ENCODE measurements around the gene TEKT5. TPM values are rescaled to one million over a fixed set of nuclear protein-coding genes. Genes with fewer than 3 reads are reported as not detected.
"Not testable (repeated sequence)": the region's sequence is repeated elsewhere in the genome, so short reads cannot be mapped to it uniquely, and the experiment has no call there.

Gene TEKT5
- 0.12 TPM in 1 of 2 replicates, not detected in the other for total RNA-seq (2014; rRNA removed; shearing (Covaris generic))

DNA sequence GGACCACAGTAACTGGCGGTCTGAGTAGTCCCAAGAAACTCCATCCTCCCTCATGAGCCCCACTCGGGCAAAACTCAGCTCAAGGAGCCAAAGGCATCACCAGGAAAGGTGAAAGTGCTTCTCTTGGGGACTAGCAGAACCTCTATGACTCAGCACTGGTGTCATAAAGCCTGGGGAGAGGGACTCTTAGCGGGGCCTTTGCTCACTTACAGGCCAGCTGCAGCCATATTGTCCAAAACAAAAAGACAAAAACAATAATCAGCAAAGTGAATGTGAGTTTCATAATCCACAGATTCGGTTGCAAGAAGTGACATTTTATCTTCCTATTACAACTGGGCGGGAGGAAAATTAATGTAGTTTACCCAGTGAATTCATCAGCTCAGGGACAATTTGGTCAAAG lies at the start of gene TEKT5:
TEKT5 (minus strand) TSS at position 101 of the 400 bp plus-strand sequence; CDS start at position 44, 57 bp downstream.
- no peak for DNase-seq
- H3K27ac ChIP-seq: no peak within 1 kb of the TSS
- no peaks in the 10 kb centered on the region for H3K27me3 ChIP-seq
- H3K9me3 ChIP-seq (replicated peaks): no peaks in the 10 kb centered on the region
- no peaks in the 10 kb centered on the region for H3K36me3 ChIP-seq
- H3K4me3 ChIP-seq: no peak within 1 kb of the TSS
- H3K4me1 ChIP-seq: no peaks in the 10 kb centered on the region

GRCh38 chr16:10743610-10744369 lies 49.1 kb upstream of the TEKT5 start, which contains the start of gene NUBP1:
Gene NUBP1 (plus strand): TSS chr16:10743842. CDS start chr16:10743864, 22 bp downstream.
- H3K9me3 ChIP-seq (replicated peaks): no peaks in the 10 kb centered on the region
- H3K4me3 ChIP-seq: peak within 1 kb of the TSS; percentile 76
- peaks cover 19% of the 10 kb centered on the region for H3K4me1 ChIP-seq
- H3K27me3 ChIP-seq: no peaks in the 10 kb centered on the region
- DNase-seq: peak; percentile 97 to 98
- H3K36me3 ChIP-seq: no peaks in the 10 kb centered on the region
- H3K27ac ChIP-seq: peak within 1 kb of the TSS; percentile 97

GRCh38 chr16:10743227-10743609 lies 48.5 kb upstream of the TEKT5 start:
- Histone ChIP-seq H3K36me3 (no peaks in the 10 kb centered on the region), H3K27ac (peak overlapping the region; percentile 97), H3K4me3 (peak overlapping the region; percentile 76), H3K4me1 (peaks cover 25% of the 10 kb centered on the region), H3K27me3 (no peaks in the 10 kb centered on the region), H3K9me3 (replicated peaks) (no peaks in the 10 kb centered on the region)
- DNase-seq: no peak

GRCh38 chr16:10741844-10742243 lies 47.1 kb upstream of the TEKT5 start:
- H3K27me3 ChIP-seq: no peaks in the 10 kb centered on the region
- H3K27ac ChIP-seq: no peak overlapping the region; the same call in 1 of the 2 replicates
- DNase-seq: peak; percentile 33 to 58
- peaks cover 28% of the 10 kb centered on the region for H3K4me1 ChIP-seq
- no peaks in the 10 kb centered on the region for H3K36me3 ChIP-seq
- peak overlapping the region; percentile 35 for H3K4me3 ChIP-seq
- no peaks in the 10 kb centered on the region for H3K9me3 ChIP-seq (replicated peaks)

- H3K36me3 ChIP-seq; H3K27ac ChIP-seq; H3K9me3 ChIP-seq (replicated peaks); H3K4me3 ChIP-seq; H3K27me3 ChIP-seq; DNase-seq: not testable (repeated sequence)
- H3K4me1 ChIP-seq: peaks cover 28% of the 10 kb centered on the region
Observed at GRCh38 chr16:10741249-10741648, 46.5 kb upstream of the TEKT5 start.

DNA sequence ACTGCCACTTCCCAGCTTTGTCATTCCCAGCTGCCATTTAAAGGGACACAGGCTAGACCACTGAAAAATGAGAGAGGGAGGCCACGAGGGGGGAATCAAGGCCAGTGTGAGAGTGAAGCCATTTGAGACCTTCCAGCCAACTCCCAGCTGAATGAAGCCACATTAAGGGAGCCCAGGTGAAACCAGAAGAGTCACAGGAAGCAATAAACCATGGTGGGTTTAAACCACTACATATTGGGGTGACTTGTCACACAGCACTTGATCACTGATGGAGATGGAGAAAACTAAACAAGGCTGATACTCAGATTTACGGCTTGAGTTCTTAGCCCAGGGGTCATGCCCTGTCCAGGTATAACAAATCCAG lies 46.1 kb upstream of the TEKT5 start:
- Histone ChIP-seq H3K4me3 (no peak overlapping the region), H3K36me3 (no peaks in the 10 kb centered on the region), H3K27ac (no peak overlapping the region), H3K27me3 (no peaks in the 10 kb centered on the region), H3K9me3 (replicated peaks) (no peaks in the 10 kb centered on the region), H3K4me1 (peaks cover 28% of the 10 kb centered on the region)
- no peak for DNase-seq

GRCh38 chr16:10740000-10740844 lies 45.5 kb upstream of the TEKT5 start:
- Histone ChIP-seq H3K9me3 (replicated peaks) (no peaks in the 10 kb centered on the region), H3K27ac (no peak overlapping the region), H3K27me3 (no peaks in the 10 kb centered on the region), H3K4me1 (peaks cover 22% of the 10 kb centered on the region), H3K36me3 (no peaks in the 10 kb centered on the region), H3K4me3 (no peak overlapping the region)
- no peak for DNase-seq

DNA sequence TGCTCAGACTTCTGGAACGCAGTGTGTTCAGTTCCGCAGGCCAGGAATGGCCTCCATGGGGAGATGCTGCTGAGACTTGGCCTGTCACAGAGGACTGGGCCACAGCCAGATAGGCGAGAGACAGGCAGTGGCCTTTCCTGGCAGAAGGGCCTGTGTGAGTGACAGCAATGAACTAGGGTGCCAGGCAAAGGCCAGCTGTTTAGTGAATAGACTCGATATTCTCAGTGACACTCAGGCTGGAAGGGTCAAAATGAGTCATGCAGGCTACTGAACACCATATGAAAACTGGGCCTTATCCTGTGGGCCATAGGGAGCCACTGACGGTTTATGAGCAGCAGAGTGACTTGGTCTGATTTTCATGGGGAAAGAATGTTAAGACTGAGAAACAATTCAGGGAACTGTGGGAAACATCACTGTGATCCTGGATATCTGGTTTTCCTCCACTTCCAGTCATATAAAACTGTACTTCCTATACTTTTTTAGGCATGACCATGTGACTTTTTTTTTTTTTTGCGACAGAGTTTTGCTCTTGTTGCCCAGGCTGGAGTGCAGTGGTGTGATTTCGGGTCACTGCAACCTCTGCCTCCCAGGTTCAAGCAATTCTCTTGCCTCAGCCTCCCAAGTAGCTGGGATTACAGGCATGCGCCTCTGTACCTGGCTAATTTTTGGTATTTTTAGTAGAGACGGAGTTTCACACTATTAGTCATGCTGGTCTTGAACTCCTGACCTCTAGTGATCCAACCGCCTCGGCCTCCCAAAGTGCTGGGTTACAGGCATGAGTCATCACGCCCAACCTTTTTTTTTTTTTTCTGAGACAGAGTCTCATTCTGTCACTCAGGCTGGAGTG lies 43.7 kb upstream of the TEKT5 start:
- Histone ChIP-seq H3K9me3 (replicated peaks) (no peaks in the 10 kb centered on the region), H3K27ac (peak overlapping the region; percentile 73), H3K4me1 (peaks cover 21% of the 10 kb centered on the region), H3K36me3 (no peaks in the 10 kb centered on the region), H3K4me3 (no peak overlapping the region), H3K27me3 (no peaks in the 10 kb centered on the region)
- peak; percentile 62 to 68 for DNase-seq

- Histone ChIP-seq H3K27me3 (no peaks in the 10 kb centered on the region), H3K4me3 (no peak overlapping the region), H3K36me3 (no peaks in the 10 kb centered on the region), H3K4me1 (peaks cover 16% of the 10 kb centered on the region), H3K9me3 (replicated peaks) (no peaks in the 10 kb centered on the region), H3K27ac (no peak overlapping the region)
- peak; percentile 32 to 81 for DNase-seq
Observed at GRCh38 chr16:10737068-10737625, 42.4 kb upstream of the TEKT5 start.

DNA sequence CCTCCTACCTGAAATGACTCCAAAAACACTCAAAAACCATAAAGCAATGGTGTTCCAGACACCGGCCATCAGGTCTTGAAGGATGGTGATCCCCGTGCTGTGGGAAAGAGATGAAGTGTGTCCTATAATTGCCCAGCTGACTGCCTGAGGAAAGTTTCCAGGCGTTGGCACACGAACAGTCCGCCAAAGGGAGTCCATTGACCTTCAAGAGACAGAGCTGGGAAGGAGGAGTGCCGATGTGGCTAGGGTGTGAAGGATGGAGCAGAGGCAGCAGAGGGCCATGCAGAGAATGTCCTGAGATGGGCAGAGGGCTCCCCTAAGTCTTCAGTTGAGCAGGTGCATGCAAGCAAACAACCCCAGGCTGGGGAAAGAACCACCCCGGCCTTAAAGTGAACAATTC lies 37.1 kb upstream of the TEKT5 start:
- no peaks in the 10 kb centered on the region for H3K36me3 ChIP-seq
- no peak overlapping the region for H3K27ac ChIP-seq
- H3K9me3 ChIP-seq (replicated peaks): no peaks in the 10 kb centered on the region
- no peaks in the 10 kb centered on the region for H3K27me3 ChIP-seq
- H3K4me1 ChIP-seq: peaks cover 9% of the 10 kb centered on the region
- no peak for DNase-seq
- H3K4me3 ChIP-seq: no peak overlapping the region

DNA sequence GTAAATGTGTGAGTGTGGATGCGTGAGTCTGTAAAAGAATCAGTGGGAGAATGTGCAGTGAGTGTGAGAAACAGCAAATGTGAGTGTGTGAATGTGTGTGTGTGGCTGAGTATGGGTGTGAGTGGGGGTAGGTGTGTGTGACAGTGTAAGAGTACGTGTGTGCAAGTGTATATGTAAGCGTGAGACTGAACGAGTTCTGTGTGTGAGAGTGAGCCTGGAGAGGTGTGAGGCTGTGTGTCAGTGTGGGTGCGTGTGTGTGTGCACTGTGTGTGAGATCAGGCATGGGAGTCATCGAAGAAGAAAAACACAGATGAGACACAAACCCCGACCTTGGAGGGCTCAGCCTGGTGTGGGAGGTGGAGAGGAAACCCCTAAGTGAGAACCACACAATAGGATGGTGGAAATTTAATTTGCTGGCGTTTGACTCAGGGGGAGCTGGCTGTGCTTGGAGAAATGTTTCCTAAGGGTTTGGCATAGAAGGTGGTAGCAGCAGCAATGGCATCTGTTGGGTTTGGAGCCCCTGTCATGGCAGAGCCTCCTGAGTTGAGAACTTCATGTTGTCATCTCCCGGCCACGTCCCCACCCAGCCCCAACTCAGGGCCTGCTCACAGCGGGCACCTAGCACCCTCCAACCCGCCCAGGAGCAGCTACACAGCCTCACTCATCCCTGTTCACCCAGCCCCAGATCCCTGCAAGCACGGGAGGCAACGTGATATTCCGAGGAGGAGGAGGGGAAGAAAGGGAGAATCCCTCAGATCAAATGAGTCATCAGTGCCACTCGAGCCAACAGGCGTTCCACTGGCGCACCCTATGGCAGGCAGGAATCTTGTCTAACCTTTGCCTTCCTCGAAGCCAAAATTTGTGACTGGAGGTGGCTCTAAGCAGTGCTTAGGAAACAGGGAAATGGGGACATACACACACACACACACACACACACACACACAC lies 34.6 kb upstream of the TEKT5 start:
- Histone ChIP-seq H3K4me3 (no peak overlapping the region), H3K36me3 (no peaks in the 10 kb centered on the region), H3K27ac (no peak overlapping the region), H3K4me1 (peaks cover 13% of the 10 kb centered on the region), H3K9me3 (replicated peaks) (no peaks in the 10 kb centered on the region), H3K27me3 (no peaks in the 10 kb centered on the region)
- peak; percentile 26 to 47 for DNase-seq

GRCh38 chr16:10728003-10728887 lies 33.5 kb upstream of the TEKT5 start:
- Histone ChIP-seq H3K27me3 (no peaks in the 10 kb centered on the region), H3K4me1 (peaks cover 13% of the 10 kb centered on the region), H3K9me3 (replicated peaks) (no peaks in the 10 kb centered on the region), H3K27ac (no peak overlapping the region), H3K36me3 (no peaks in the 10 kb centered on the region), H3K4me3 (no peak overlapping the region)
- peak; percentile 56 to 73 for DNase-seq

DNA sequence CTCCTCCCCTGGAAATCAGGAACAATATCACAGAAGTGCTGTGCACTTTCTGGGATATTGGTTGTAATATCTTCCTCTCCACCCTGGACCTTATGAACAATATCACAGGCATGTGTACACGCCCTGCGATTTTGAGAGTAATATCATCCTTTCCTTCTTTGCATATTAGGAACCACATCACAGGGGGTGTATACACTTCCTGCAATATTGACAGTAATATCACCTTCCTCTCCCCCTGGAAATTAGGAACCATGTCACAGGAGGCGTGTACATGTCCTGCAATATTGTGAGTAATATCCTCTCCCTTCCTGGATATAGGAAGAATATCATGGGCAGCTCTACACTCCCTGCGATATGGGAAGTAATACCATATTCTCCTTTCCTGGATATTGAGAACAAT lies 14.2 kb upstream of the TEKT5 start:
- Histone ChIP-seq H3K27me3 (no peaks in the 10 kb centered on the region), H3K4me1 (no peaks in the 10 kb centered on the region), H3K36me3 (no peaks in the 10 kb centered on the region), H3K9me3 (replicated peaks) (no peaks in the 10 kb centered on the region), H3K27ac (no peak overlapping the region), H3K4me3 (no peak overlapping the region)
- no peak for DNase-seq

All from SJCRH30 (cell line).